Measurements from ENCODE around the gene LOC128125822.

Gene LOC128125822

DNA sequence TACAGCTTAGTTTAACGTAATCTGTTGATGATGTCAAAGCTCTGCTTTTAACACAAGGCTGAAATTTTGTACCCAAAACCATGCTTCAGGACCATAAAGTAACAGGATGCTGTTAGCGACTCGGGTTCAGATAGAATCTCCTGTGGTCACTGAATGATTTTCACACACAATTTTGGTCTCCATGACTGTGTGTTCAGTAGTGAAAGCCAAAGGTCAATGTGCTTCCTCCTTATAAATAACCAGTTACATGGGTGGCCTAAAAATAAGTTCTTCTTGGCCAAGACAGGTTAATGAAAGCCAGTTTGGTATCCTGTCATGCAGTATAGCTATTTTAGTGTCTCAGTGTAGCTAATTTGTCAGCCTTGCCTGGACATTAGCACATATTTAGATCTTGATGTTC lies 19.1 kb upstream of the LOC128125822 start:
- no peaks in the 10 kb centered on the region for H3K36me3 ChIP-seq (ENCODE audit: control insufficient read depth, insufficient read depth, low read length)
- H3K27ac ChIP-seq (ENCODE audit: insufficient read depth, low read length, poor library complexity, severe bottlenecking): no peak overlapping the region
- no peak for DNase-seq
- no peaks in the 10 kb centered on the region for H3K27me3 ChIP-seq (replicated peaks; ENCODE audit: control insufficient read depth, insufficient read depth, low read length, poor library complexity, severe bottlenecking)
- H3K4me1 ChIP-seq (ENCODE audit: control insufficient read depth, insufficient read depth, low read length, poor library complexity, severe bottlenecking): no peaks in the 10 kb centered on the region
- no peaks in the 10 kb centered on the region for H3K9me3 ChIP-seq (ENCODE audit: control insufficient read depth, low read length)
- H3K4me3 ChIP-seq (ENCODE audit: insufficient read depth, low read depth, low read length, poor library complexity, severe bottlenecking): no peak overlapping the region

DNA sequence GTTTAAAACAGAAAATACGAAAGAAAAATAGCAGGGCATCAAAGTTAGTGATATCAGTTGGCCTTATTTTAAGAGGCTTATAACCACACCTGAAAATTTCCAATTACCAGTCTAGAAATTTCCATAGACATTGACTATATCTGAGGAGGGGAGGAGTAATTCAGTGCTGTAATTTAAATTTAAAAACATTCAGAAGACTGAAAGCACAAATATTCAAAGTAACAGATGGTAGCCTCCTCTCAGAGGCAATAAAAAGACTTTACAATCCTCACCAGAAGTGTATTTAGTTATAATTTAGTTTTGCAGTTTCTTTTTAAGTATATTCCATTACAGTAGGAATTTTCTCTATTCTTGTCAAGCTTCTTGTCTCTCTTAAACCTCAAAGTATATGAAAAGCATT lies 18.4 kb upstream of the LOC128125822 start:
- Histone ChIP-seq H3K27ac (ENCODE audit: insufficient read depth, low read length, poor library complexity, severe bottlenecking) (no peak overlapping the region), H3K9me3 (ENCODE audit: control insufficient read depth, low read length) (no peaks in the 10 kb centered on the region), H3K4me3 (ENCODE audit: insufficient read depth, low read depth, low read length, poor library complexity, severe bottlenecking) (no peak overlapping the region), H3K36me3 (ENCODE audit: control insufficient read depth, insufficient read depth, low read length) (no peaks in the 10 kb centered on the region), H3K4me1 (ENCODE audit: control insufficient read depth, insufficient read depth, low read length, poor library complexity, severe bottlenecking) (no peaks in the 10 kb centered on the region), H3K27me3 (replicated peaks; ENCODE audit: control insufficient read depth, insufficient read depth, low read length, poor library complexity, severe bottlenecking) (no peaks in the 10 kb centered on the region)
- no peak for DNase-seq

DNA sequence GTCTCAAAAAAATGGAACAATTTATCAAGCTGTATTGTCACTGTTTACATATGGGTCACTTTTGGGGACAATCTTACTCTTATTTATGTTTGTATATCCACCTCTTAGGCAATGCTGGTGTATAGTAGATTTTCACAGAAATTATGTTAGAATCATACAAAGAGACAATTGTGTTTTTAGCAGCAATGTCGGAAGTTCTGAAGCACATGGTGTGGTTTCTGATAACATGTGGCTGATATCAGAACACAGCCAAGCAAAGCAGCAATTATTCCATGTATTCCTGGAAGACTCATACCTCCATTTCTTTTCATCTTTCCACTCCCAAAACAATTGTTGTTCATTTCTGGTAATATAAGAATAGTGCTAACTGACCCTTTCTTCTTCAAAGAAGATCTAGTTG lies 17.5 kb upstream of the LOC128125822 start:
- H3K4me1 ChIP-seq (ENCODE audit: control insufficient read depth, insufficient read depth, low read length, poor library complexity, severe bottlenecking): no peaks in the 10 kb centered on the region
- no peak overlapping the region for H3K27ac ChIP-seq (ENCODE audit: insufficient read depth, low read length, poor library complexity, severe bottlenecking)
- no peak for DNase-seq
- no peaks in the 10 kb centered on the region for H3K27me3 ChIP-seq (replicated peaks; ENCODE audit: control insufficient read depth, insufficient read depth, low read length, poor library complexity, severe bottlenecking)
- no peaks in the 10 kb centered on the region for H3K36me3 ChIP-seq (ENCODE audit: control insufficient read depth, insufficient read depth, low read length)
- no peak overlapping the region for H3K4me3 ChIP-seq (ENCODE audit: insufficient read depth, low read depth, low read length, poor library complexity, severe bottlenecking)
- no peaks in the 10 kb centered on the region for H3K9me3 ChIP-seq (ENCODE audit: control insufficient read depth, low read length)

DNA sequence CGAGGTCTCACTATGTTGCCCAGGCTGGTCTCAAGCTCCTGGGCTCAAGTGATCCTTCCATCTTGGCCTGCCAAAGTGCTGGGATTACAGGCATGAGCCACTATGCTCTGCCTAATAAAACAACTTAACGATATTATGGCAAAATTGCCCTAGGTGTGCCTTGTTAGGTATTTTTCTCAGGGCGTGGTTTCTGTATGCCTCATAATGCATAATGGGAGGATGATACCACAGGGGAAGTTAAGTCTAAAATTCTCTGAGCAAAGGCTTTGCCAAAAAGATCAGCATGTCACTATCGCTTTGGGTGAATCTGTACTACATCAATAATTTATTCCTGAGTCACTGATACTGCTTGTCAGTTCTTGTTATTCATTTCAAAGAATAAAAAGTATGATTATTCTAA lies 15.9 kb upstream of the LOC128125822 start:
- DNase-seq: no peak
- H3K9me3 ChIP-seq (ENCODE audit: control insufficient read depth, low read length): no peaks in the 10 kb centered on the region
- H3K4me3 ChIP-seq (ENCODE audit: insufficient read depth, low read depth, low read length, poor library complexity, severe bottlenecking): no peak overlapping the region
- H3K36me3 ChIP-seq (ENCODE audit: control insufficient read depth, insufficient read depth, low read length): no peaks in the 10 kb centered on the region
- H3K4me1 ChIP-seq (ENCODE audit: control insufficient read depth, insufficient read depth, low read length, poor library complexity, severe bottlenecking): no peaks in the 10 kb centered on the region
- H3K27me3 ChIP-seq (replicated peaks; ENCODE audit: control insufficient read depth, insufficient read depth, low read length, poor library complexity, severe bottlenecking): no peaks in the 10 kb centered on the region
- H3K27ac ChIP-seq (ENCODE audit: insufficient read depth, low read length, poor library complexity, severe bottlenecking): no peak overlapping the region

DNA sequence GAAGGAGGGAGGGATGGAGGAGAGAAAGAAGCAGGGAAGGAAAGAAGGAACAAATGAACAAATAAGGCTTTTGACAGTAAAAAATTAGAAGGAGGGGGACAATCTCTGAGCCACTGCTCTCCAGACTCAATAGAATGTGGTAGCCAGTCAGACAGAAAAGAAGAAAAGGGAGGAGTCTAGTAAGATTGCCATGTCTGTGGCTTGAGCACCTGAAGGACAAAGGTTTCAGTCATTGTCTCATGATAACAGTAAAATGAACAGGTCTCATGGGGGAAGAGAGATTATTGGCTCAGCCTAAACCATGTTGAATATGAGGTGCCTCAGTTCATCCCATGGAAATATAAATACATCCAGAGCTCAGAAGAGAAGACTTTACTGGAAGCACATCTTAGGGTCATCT lies 14.0 kb upstream of the LOC128125822 start:
- H3K27ac ChIP-seq (ENCODE audit: insufficient read depth, low read length, poor library complexity, severe bottlenecking): no peak overlapping the region
- H3K9me3 ChIP-seq (ENCODE audit: control insufficient read depth, low read length): no peaks in the 10 kb centered on the region

DNA sequence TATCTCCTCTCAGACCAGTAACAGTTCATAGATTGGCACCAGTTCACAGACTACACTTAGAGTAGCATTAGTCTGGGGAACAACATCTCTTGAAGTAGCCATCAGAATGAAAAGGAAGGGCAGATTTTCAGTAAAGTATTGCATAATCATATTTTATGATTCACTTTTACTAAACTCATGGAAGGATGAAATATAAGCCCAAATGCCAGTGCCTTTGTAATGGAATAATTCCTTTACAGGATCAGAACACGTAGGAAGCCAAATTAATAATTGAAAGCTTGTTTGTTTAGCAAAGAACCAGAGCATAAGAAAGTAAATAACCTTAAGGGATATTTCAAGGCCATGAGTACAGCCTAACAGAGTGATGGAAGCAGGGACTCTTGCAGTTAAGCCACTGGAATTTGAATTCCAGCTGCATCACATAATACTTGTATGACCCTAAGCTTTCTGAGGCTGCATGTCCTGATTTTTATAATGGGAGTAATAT lies 11.4 kb upstream of the LOC128125822 start:
- Histone ChIP-seq H3K27ac (ENCODE audit: insufficient read depth, low read length, poor library complexity, severe bottlenecking) (no peak overlapping the region), H3K4me3 (ENCODE audit: insufficient read depth, low read depth, low read length, poor library complexity, severe bottlenecking) (no peak overlapping the region), H3K9me3 (ENCODE audit: control insufficient read depth, low read length) (no peaks in the 10 kb centered on the region), H3K27me3 (replicated peaks; ENCODE audit: control insufficient read depth, insufficient read depth, low read length, poor library complexity, severe bottlenecking) (no peaks in the 10 kb centered on the region), H3K36me3 (ENCODE audit: control insufficient read depth, insufficient read depth, low read length) (no peaks in the 10 kb centered on the region), H3K4me1 (ENCODE audit: control insufficient read depth, insufficient read depth, low read length, poor library complexity, severe bottlenecking) (no peaks in the 10 kb centered on the region)
- no peak for DNase-seq

More for the DNA sequence above, 14.0 kb upstream of the LOC128125822 start:
- Histone ChIP-seq H3K4me3 (ENCODE audit: insufficient read depth, low read depth, low read length, poor library complexity, severe bottlenecking) (no peak overlapping the region), H3K36me3 (ENCODE audit: control insufficient read depth, insufficient read depth, low read length) (no peaks in the 10 kb centered on the region), H3K27me3 (replicated peaks; ENCODE audit: control insufficient read depth, insufficient read depth, low read length, poor library complexity, severe bottlenecking) (no peaks in the 10 kb centered on the region), H3K4me1 (ENCODE audit: control insufficient read depth, insufficient read depth, low read length, poor library complexity, severe bottlenecking) (no peaks in the 10 kb centered on the region)
- no peak for DNase-seq

DNA sequence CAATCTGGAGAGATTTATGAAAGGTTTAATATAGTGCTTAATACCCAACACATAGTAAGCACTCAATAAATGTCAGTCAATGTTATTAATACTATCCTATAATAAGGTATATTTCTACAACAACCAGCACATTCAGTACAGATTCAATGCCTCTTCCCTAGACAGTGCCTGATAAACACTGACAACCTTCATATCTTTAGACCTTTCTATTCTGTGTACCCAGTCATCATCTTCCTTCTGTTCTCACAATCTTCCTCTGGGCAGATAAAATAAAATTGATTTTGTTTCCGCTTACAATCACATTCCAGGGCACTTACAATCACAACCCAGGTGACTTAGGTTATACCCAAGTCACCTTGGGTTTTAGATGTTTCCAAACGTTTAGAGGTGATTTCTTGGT lies 11.0 kb upstream of the LOC128125822 start:
- Histone ChIP-seq H3K36me3 (ENCODE audit: control insufficient read depth, insufficient read depth, low read length) (no peaks in the 10 kb centered on the region), H3K4me3 (ENCODE audit: insufficient read depth, low read depth, low read length, poor library complexity, severe bottlenecking) (no peak overlapping the region), H3K27me3 (replicated peaks; ENCODE audit: control insufficient read depth, insufficient read depth, low read length, poor library complexity, severe bottlenecking) (no peaks in the 10 kb centered on the region), H3K9me3 (ENCODE audit: control insufficient read depth, low read length) (no peaks in the 10 kb centered on the region), H3K4me1 (ENCODE audit: control insufficient read depth, insufficient read depth, low read length, poor library complexity, severe bottlenecking) (no peaks in the 10 kb centered on the region), H3K27ac (ENCODE audit: insufficient read depth, low read length, poor library complexity, severe bottlenecking) (no peak overlapping the region)
- no peak for DNase-seq

DNA sequence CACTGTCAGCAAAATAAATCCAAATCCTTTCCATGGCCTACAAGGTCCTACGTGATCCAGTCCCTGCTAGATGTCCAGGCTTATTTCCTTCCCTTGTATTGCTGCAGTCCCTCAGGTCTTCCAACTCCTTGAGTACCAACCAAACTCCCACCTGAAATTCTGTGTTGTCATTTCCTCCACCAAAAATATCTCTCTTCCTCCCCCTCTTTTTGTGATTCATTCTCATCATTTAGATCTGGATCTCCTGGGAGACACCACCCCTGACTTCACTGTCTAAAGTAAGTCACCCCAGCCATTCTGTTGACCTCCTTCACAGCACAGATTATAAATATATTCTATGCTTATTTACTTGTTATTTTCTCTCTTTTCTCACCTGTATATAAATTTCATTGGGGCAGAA lies 9.0 kb upstream of the LOC128125822 start:
- Histone ChIP-seq H3K36me3 (ENCODE audit: control insufficient read depth, insufficient read depth, low read length) (no peaks in the 10 kb centered on the region), H3K27ac (ENCODE audit: insufficient read depth, low read length, poor library complexity, severe bottlenecking) (no peak overlapping the region), H3K27me3 (replicated peaks; ENCODE audit: control insufficient read depth, insufficient read depth, low read length, poor library complexity, severe bottlenecking) (no peaks in the 10 kb centered on the region), H3K4me1 (ENCODE audit: control insufficient read depth, insufficient read depth, low read length, poor library complexity, severe bottlenecking) (no peaks in the 10 kb centered on the region), H3K9me3 (ENCODE audit: control insufficient read depth, low read length) (no peaks in the 10 kb centered on the region), H3K4me3 (ENCODE audit: insufficient read depth, low read depth, low read length, poor library complexity, severe bottlenecking) (no peak overlapping the region)
- no peak for DNase-seq

DNA sequence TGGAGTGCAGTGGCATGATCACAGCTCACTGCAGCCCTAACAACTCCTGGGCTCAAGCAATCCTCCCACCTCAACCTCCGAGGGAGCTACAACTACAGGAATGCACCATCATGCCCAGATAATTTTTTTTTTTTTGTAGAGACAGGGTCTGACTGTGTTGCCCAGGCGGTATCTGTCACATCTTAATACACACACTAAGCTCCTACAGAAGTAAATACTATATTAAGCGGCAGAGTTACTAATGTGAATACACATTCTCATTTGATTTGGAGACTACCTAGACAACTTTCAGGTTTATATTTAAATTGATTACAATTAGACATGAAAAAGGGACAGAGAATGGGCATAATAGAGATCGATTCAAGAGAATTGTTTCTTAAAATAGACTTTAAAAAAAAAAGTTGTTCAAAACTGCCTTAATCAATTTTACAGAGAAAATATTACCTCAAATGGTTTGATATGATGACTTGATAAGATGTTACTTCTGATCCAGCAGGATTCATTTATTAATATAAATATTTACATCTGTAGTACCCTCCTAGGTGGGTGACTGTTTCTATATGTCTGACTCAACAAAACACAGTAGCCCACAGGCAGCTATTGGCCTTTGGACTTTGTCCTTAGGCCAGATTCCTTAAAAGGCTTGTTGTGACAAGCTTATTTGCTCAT lies 7.1 kb upstream of the LOC128125822 start:
- no peaks in the 10 kb centered on the region for H3K9me3 ChIP-seq (ENCODE audit: control insufficient read depth, low read length)
- no peak overlapping the region for H3K27ac ChIP-seq (ENCODE audit: insufficient read depth, low read length, poor library complexity, severe bottlenecking)
- DNase-seq: no peak
- H3K27me3 ChIP-seq (replicated peaks; ENCODE audit: control insufficient read depth, insufficient read depth, low read length, poor library complexity, severe bottlenecking): no peaks in the 10 kb centered on the region
- no peaks in the 10 kb centered on the region for H3K36me3 ChIP-seq (ENCODE audit: control insufficient read depth, insufficient read depth, low read length)
- no peak overlapping the region for H3K4me3 ChIP-seq (ENCODE audit: insufficient read depth, low read depth, low read length, poor library complexity, severe bottlenecking)
- H3K4me1 ChIP-seq (ENCODE audit: control insufficient read depth, insufficient read depth, low read length, poor library complexity, severe bottlenecking): no peaks in the 10 kb centered on the region

DNA sequence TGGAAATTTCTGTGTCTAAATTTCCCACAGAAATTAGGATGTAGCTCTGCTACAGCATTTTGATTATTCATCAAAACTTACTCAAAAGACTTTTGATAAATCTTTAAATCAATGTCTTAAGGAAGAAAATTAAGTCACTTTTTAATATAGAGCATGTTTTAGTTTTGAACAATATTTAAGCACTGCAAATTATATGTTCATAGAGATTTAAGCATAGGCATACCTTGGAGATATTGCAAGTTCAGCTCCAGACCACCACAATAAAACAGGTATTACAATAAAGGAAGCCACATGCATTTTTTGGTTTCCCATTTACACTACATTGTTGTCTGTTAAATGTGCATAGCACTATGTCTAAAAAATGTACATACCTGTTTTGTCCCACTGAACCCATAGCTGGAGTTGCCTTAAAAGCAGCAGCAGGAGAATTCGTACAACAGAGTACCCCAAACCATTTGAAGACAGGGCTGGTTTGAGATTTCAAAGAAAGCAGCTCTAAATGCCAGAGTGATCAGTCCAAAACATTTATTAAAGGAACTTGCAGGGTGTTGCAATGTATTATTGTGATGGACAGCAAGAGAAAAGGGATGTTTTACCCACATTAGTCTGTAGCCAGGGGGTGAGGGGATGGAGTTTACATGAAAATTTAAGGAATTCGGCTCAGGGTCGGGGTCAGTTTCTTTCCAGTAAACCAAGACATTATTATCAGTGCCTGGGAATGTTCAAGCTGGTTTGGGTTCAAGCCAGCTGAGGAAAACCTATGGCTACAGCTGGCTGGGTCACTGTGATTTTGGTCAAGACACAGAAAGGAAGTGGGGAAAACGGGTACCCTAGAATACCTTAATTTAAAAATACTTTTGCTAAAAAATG lies 6.3 kb upstream of the LOC128125822 start:
- H3K9me3 ChIP-seq (ENCODE audit: control insufficient read depth, low read length): no peaks in the 10 kb centered on the region
- H3K27me3 ChIP-seq (replicated peaks; ENCODE audit: control insufficient read depth, insufficient read depth, low read length, poor library complexity, severe bottlenecking): no peaks in the 10 kb centered on the region
- no peak for DNase-seq
- no peaks in the 10 kb centered on the region for H3K4me1 ChIP-seq (ENCODE audit: control insufficient read depth, insufficient read depth, low read length, poor library complexity, severe bottlenecking)
- H3K27ac ChIP-seq (ENCODE audit: insufficient read depth, low read length, poor library complexity, severe bottlenecking): no peak overlapping the region
- H3K36me3 ChIP-seq (ENCODE audit: control insufficient read depth, insufficient read depth, low read length): no peaks in the 10 kb centered on the region
- no peak overlapping the region for H3K4me3 ChIP-seq (ENCODE audit: insufficient read depth, low read depth, low read length, poor library complexity, severe bottlenecking)
